Lower lobe of right lung (tissue), 2 donors: ENCODE results near the gene ADGRF3. TPM values are rescaled to one million over a fixed set of nuclear protein-coding genes. Genes with fewer than 3 reads are reported as not detected.
A peak's percentile ranks its signal among the peaks of the same experiment; 100 is the strongest.
"Not testable (repeated sequence)": the region's sequence is repeated elsewhere in the genome, so short reads cannot be mapped to it uniquely, and the experiment has no call there.

ENCODE experiments used
- ATAC-seq, 2 donors: fragments of 200-7000 bp; cut with Tn5 transposase; one replicate each; pipeline ENCODE4 v1.9.1; 2020 to 2022; ENCODE audit warnings: mild to moderate bottlenecking in 2 of 2, moderate library complexity in 2 of 2
- DNase-seq: peaks from one replicate; pipeline ENCODE4 v3.0.0-alpha.2; 2020
- H3K27ac ChIP-seq: fragments of 200-600 bp; one replicate; pipeline ENCODE4 v1.8.0; 2022
- H3K27me3 ChIP-seq: fragments of 200-600 bp; one replicate; pipeline ENCODE4 v1.8.0; 2022; ENCODE audit warnings: low read depth
- H3K36me3 ChIP-seq: fragments of 200-600 bp; one replicate; pipeline ENCODE4 v1.8.0; 2022; ENCODE audit warnings: mild to moderate bottlenecking
- H3K4me1 ChIP-seq: fragments of 200-600 bp; one replicate; pipeline ENCODE4 v1.8.0; 2022
- H3K4me3 ChIP-seq: fragments of 200-600 bp; one replicate; pipeline ENCODE4 v1.8.0; 2022; ENCODE audit warnings: mild to moderate bottlenecking
- H3K9me3 ChIP-seq: fragments of 200-600 bp; one replicate; pipeline ENCODE4 v1.8.0; 2022
- CTCF ChIP-seq: fragments of 200-600 bp; IDR thresholded peaks from one replicate; pipeline ENCODE4 v1.8.0; 2022; ENCODE audit warnings: antibody characterized with exemption, mild to moderate bottlenecking
- intact Hi-C: fragments of 100-400 bp; cut with DNase I; formaldehyde crosslinking; loops from one replicate; pipeline ENCODE4 v1.11.0; 2022
- total RNA-seq: library from RNA; stranded (reverse); fragmentation: NEBNext Ultra II Directional; extraction: Animal tissue kit (Norgen Biotek cat#: 25700); gene quantifications from one replicate; pipeline ENCODE4 v1.2.1, GENCODE V29; 2021
- donor health status: DM: no; HTN: yes; CAD: no; lungs with severe emphysema.

The ADGRF3 gene
- total RNA-seq, 1 donor from 2014 or later: 0.35 TPM

GRCh38 chr2:26270373-26270772 lies 76.2 kb downstream of the ADGRF3 start:
- H3K27ac ChIP-seq: no peak overlapping the region
- no peak for ATAC-seq
- no peak for TF ChIP-seq CTCF

GRCh38 chr2:26269571-26270158 lies 76.9 kb downstream of the ADGRF3 start:
- Histone ChIP-seq H3K27ac (no peak overlapping the region), H3K9me3 (no peaks in the 10 kb centered on the region), H3K36me3 (peaks cover 8% of the 10 kb centered on the region), H3K27me3 (no peaks in the 10 kb centered on the region), H3K4me3 (no peak overlapping the region), H3K4me1 (peaks cover 25% of the 10 kb centered on the region)
- TF ChIP-seq CTCF: no peak
- intact Hi-C loops: no loop called here
- DNase-seq (no peak), ATAC-seq (no peak)

More at GRCh38 chr2:26270373-26270772, 76.2 kb downstream of the ADGRF3 start:
- Histone ChIP-seq H3K27me3 (no peaks in the 10 kb centered on the region), H3K4me1 (peaks cover 30% of the 10 kb centered on the region), H3K9me3 (no peaks in the 10 kb centered on the region), H3K4me3 (no peak overlapping the region), H3K36me3 (peaks cover 6% of the 10 kb centered on the region)
- no peak for DNase-seq
- intact Hi-C loops: no loop called here

GRCh38 chr2:26268670-26269385 lies 77.8 kb downstream of the ADGRF3 start:
- H3K9me3 ChIP-seq, DNase-seq: not testable (repeated sequence)
- ATAC-seq: peak in 1 of 2 donors; percentile 40

GRCh38 chr2:26268213-26268612 lies 78.4 kb downstream of the ADGRF3 start:
- ATAC-seq: no peak
- Histone ChIP-seq H3K27me3 (no peaks in the 10 kb centered on the region), H3K4me3 (no peak overlapping the region), H3K9me3 (no peaks in the 10 kb centered on the region), H3K4me1 (peaks cover 10% of the 10 kb centered on the region), H3K36me3 (peaks cover 23% of the 10 kb centered on the region), H3K27ac (no peak overlapping the region)
- intact Hi-C loops: no loop called here
- no peak for TF ChIP-seq CTCF
- DNase-seq: no peak

More at GRCh38 chr2:26268670-26269385, 77.8 kb downstream of the ADGRF3 start:
- H3K27me3 ChIP-seq, H3K27ac ChIP-seq, intact Hi-C loops, H3K4me3 ChIP-seq: not testable (repeated sequence)
- Histone ChIP-seq H3K36me3 (peaks cover 17% of the 10 kb centered on the region), H3K4me1 (peaks cover 16% of the 10 kb centered on the region)

- H3K27me3 ChIP-seq, H3K4me1 ChIP-seq, H3K27ac ChIP-seq, H3K9me3 ChIP-seq, H3K4me3 ChIP-seq, intact Hi-C loops, ATAC-seq, DNase-seq: not testable (repeated sequence)
- H3K36me3 ChIP-seq: peaks cover 76% of the 10 kb centered on the region
Measured at GRCh38 chr2:26258836-26259235, 87.8 kb downstream of the ADGRF3 start.

Other genes with a start within 250 kb of the ADGRF3 start
- gene GAREM2, start 173.7 kb downstream of the ADGRF3 start, total RNA-seq: 2.0 TPM
- gene HADHA, start 102.2 kb downstream of the ADGRF3 start, total RNA-seq: 130 TPM
- gene HADHB, start 101.8 kb downstream of the ADGRF3 start, total RNA-seq: 119 TPM
- 13.4 TPM for gene SELENOI, start 646 bp downstream of the ADGRF3 start, total RNA-seq
- gene DRC1, start 55.1 kb upstream of the ADGRF3 start, total RNA-seq: 6.8 TPM
- 0.35 TPM for gene OTOF, start 131.3 kb upstream of the ADGRF3 start, total RNA-seq